Stimulated activated naive CD8-positive, alpha-beta T cell treated with anti-CD3 and anti-CD28 coated beads, Interleukin-15, Interleukin-2, amounts not matched to agents 100 U/mL and 50 U/mL, for 24 hours (primary cell): ENCODE results near the gene LIME1.

Experiments used
- ATAC-seq: fragments of 150-1000 bp; cut with Tn5 transposase; one replicate; pipeline ENCODE4 v1.10.0; 2021
- DNase-seq: peaks from one replicate; pipeline ENCODE4 v3.0.0; 2021

Gene LIME1

GRCh38 chr20:63739130-63740069 is 2.9 kb downstream of the LIME1 start, which contains the start of gene SLC2A4RG:
SLC2A4RG (plus strand) TSS chr20:63739776; CDS start chr20:63739913, 137 bp downstream.
- ATAC-seq = peak; percentile 64
- DNase-seq = peak; percentile 77

GRCh38 chr20:63740070-63740626 is 3.7 kb downstream of the LIME1 start:
- ATAC-seq (no peak), DNase-seq (peak; percentile 46)

- ATAC-seq = no peak
- DNase-seq = peak; percentile 39
These were observed 4.3 kb downstream of the LIME1 start for GRCh38 chr20:63740627-63741353.

GRCh38 chr20:63741354-63741675 is 4.9 kb downstream of the LIME1 start:
- ATAC-seq = no peak

GRCh38 chr20:63741676-63742380 is 5.4 kb downstream of the LIME1 start:
- DNase-seq (no peak), ATAC-seq (no peak)

More at GRCh38 chr20:63741354-63741675, 4.9 kb downstream of the LIME1 start:
- no peak for DNase-seq

GRCh38 chr20:63742381-63743024 is 6.0 kb downstream of the LIME1 start:
- no peak for DNase-seq
- no peak for ATAC-seq

- DNase-seq (no peak), ATAC-seq (no peak)
These were observed 6.9 kb downstream of the LIME1 start for GRCh38 chr20:63743210-63743970.

GRCh38 chr20:63744158-63744557 is 7.7 kb downstream of the LIME1 start:
- DNase-seq = no peak
- ATAC-seq = no peak

GRCh38 chr20:63744574-63745423 is 8.3 kb downstream of the LIME1 start:
- DNase-seq = no peak
- no peak for ATAC-seq

- DNase-seq (no peak), ATAC-seq (no peak)
These were observed 9.0 kb downstream of the LIME1 start for GRCh38 chr20:63745424-63745805.

GRCh38 chr20:63745961-63746731 is 9.7 kb downstream of the LIME1 start:
- ATAC-seq = no peak
- no peak for DNase-seq

- ATAC-seq (no peak), DNase-seq (no peak)
These were observed 10.4 kb downstream of the LIME1 start for GRCh38 chr20:63746751-63747315.

GRCh38 chr20:63747622-63748069 is 11.2 kb downstream of the LIME1 start:
- no peak for ATAC-seq

GRCh38 chr20:63748070-63748933 is 11.8 kb downstream of the LIME1 start:
- no peak for ATAC-seq
- DNase-seq = no peak

More at GRCh38 chr20:63747622-63748069, 11.2 kb downstream of the LIME1 start:
- DNase-seq = no peak

- DNase-seq = no peak
- ATAC-seq = no peak
These were observed 12.4 kb downstream of the LIME1 start for GRCh38 chr20:63748934-63749270.

- ATAC-seq (no peak), DNase-seq (no peak)
These were observed 13.4 kb downstream of the LIME1 start for GRCh38 chr20:63749597-63750508.
